Neural cell (in vitro differentiated cells): ENCODE measurements around the gene ZNF536.

Experiments used
- CTCF ChIP-seq: fragments of 450-650 bp; IDR thresholded peaks from 2 replicates; pipeline ENCODE4 v1.5.1; 2014; ENCODE audit warnings: antibody characterized with exemption, mild to moderate bottlenecking, moderate library complexity; ENCODE audit not compliant: poor library complexity, severe bottlenecking
- EP300 ChIP-seq: fragments of 450-650 bp; conservative IDR thresholded peaks from 2 replicates; pipeline ENCODE4 v1.6.1; 2014; ENCODE audit warnings: antibody characterized with exemption, mild to moderate bottlenecking, moderate library complexity; ENCODE audit not compliant: poor library complexity, severe bottlenecking
- EZH2 ChIP-seq: fragments of 200-600, 300-800 bp; shearing (Covaris generic), sonication (generic); IDR thresholded peaks from 2 replicates; pipeline ENCODE4 v1.6.1; 2014; ENCODE audit warnings: antibody characterized with exemption, low read length, borderline replicate concordance, mild to moderate bottlenecking; ENCODE audit not compliant: insufficient read depth, poor library complexity, severe bottlenecking
- POLR2AphosphoS5 ChIP-seq: IDR thresholded peaks from 2 replicates; pipeline ENCODE4 v1.6.1; 2012
- RAD21 ChIP-seq: fragments of 450-650 bp; conservative IDR thresholded peaks from 2 replicates; pipeline ENCODE4 v1.6.1; 2014; ENCODE audit warnings: antibody characterized with exemption, mild to moderate bottlenecking, moderate library complexity
- REST ChIP-seq: IDR thresholded peaks from 2 replicates; pipeline ENCODE4 v1.6.1; 2012; ENCODE audit warnings: borderline replicate concordance
- SMC3 ChIP-seq: fragments of 450-650 bp; conservative IDR thresholded peaks from 2 replicates; pipeline ENCODE4 v1.6.1; 2014; ENCODE audit warnings: antibody characterized with exemption, mild to moderate bottlenecking, moderate library complexity; ENCODE audit not compliant: poor library complexity

GRCh38 chr19:30408734-30409301, 36.6 kb downstream of the ZNF536 start:
- TF ChIP-seq CTCF (no peak), REST (no peak), POLR2AphosphoS5 (no peak), RAD21 (no peak), EZH2 (no peak), EP300 (no peak), SMC3 (no peak)
